ENCODE results near the gene CD248.

Gene CD248

GRCh38 chr11:66275984-66276612 is 40.7 kb downstream of the CD248 start:
- in situ Hi-C loops (cut with HindIII; ENCODE audit: low pct_unique_long_range_greater_than_20kb, low sequenced_read_pairs) = no loop called here
- no peak for TF ChIP-seq JUND (IDR thresholded peaks at IDR 0.05; ENCODE audit: low read depth)
- DNase-seq (ENCODE audit: low read depth in 1 of 2, low spot score in 1 of 2) = no peak

GRCh38 chr11:66275396-66275795 is 41.4 kb downstream of the CD248 start:
- in situ Hi-C loops (cut with HindIII; ENCODE audit: low pct_unique_long_range_greater_than_20kb, low sequenced_read_pairs) = no loop called here
- no peak for TF ChIP-seq JUND (IDR thresholded peaks at IDR 0.05; ENCODE audit: low read depth)
- no peak for DNase-seq (ENCODE audit: low read depth in 1 of 2, low spot score in 1 of 2)

GRCh38 chr11:66274219-66274618 is 42.6 kb downstream of the CD248 start:
- in situ Hi-C loops (cut with HindIII; ENCODE audit: low pct_unique_long_range_greater_than_20kb, low sequenced_read_pairs) = no loop called here
- TF ChIP-seq JUND (IDR thresholded peaks at IDR 0.05; ENCODE audit: low read depth) = no peak

GRCh38 chr11:66272596-66272995 is 44.2 kb downstream of the CD248 start:
- no peak for DNase-seq (ENCODE audit: low read depth in 1 of 2, low spot score in 1 of 2)
- TF ChIP-seq JUND (IDR thresholded peaks at IDR 0.05; ENCODE audit: low read depth) = no peak
- in situ Hi-C loops (cut with HindIII; ENCODE audit: low pct_unique_long_range_greater_than_20kb, low sequenced_read_pairs) = no loop called here

More at GRCh38 chr11:66274219-66274618, 42.6 kb downstream of the CD248 start:
- peak in 1 of 2 experiments; percentile 31 for DNase-seq (ENCODE audit: low read depth in 1 of 2, low spot score in 1 of 2)

GRCh38 chr11:66271816-66272215 is 45.0 kb downstream of the CD248 start:
- TF ChIP-seq JUND (IDR thresholded peaks at IDR 0.05; ENCODE audit: low read depth) = no peak
- in situ Hi-C loops (cut with HindIII; ENCODE audit: low pct_unique_long_range_greater_than_20kb, low sequenced_read_pairs) = no loop called here
- no peak for DNase-seq (ENCODE audit: low read depth in 1 of 2, low spot score in 1 of 2)

- TF ChIP-seq JUND (IDR thresholded peaks at IDR 0.05; ENCODE audit: low read depth) = no peak
- peak; percentile 46 to 60 for DNase-seq (ENCODE audit: low read depth in 1 of 2, low spot score in 1 of 2)
- in situ Hi-C loops (cut with HindIII; ENCODE audit: low pct_unique_long_range_greater_than_20kb, low sequenced_read_pairs) = no loop called here
Measured at GRCh38 chr11:66268952-66269905, 47.6 kb downstream of the CD248 start.

- TF ChIP-seq JUND (IDR thresholded peaks at IDR 0.05; ENCODE audit: low read depth) = no peak
- peak; percentile 97 to 100 for DNase-seq (ENCODE audit: low read depth in 1 of 2, low spot score in 1 of 2)
- in situ Hi-C loops (cut with HindIII; ENCODE audit: low pct_unique_long_range_greater_than_20kb, low sequenced_read_pairs) = no loop called here
Measured at GRCh38 chr11:66268244-66268951, 48.4 kb downstream of the CD248 start, which contains the start of gene RAB1B. Gene RAB1B (plus strand): TSS chr11:66268639. CDS start chr11:66268680, 41 bp downstream.

GRCh38 chr11:66267379-66268243 is 49.2 kb downstream of the CD248 start:
- in situ Hi-C loops (cut with HindIII; ENCODE audit: low pct_unique_long_range_greater_than_20kb, low sequenced_read_pairs) = no loop called here
- peak; percentile 90 to 93 for DNase-seq (ENCODE audit: low read depth in 1 of 2, low spot score in 1 of 2)
- TF ChIP-seq JUND (IDR thresholded peaks at IDR 0.05; ENCODE audit: low read depth) = no peak

- no peak for TF ChIP-seq JUND (IDR thresholded peaks at IDR 0.05; ENCODE audit: low read depth)
- in situ Hi-C loops (cut with HindIII; ENCODE audit: low pct_unique_long_range_greater_than_20kb, low sequenced_read_pairs) = no loop called here
- no peak for DNase-seq (ENCODE audit: low read depth in 1 of 2, low spot score in 1 of 2)
Measured at GRCh38 chr11:66267039-66267378, 49.8 kb downstream of the CD248 start.

GRCh38 chr11:66266378-66267038 is 50.3 kb downstream of the CD248 start:
- in situ Hi-C loops (cut with HindIII; ENCODE audit: low pct_unique_long_range_greater_than_20kb, low sequenced_read_pairs) = no loop called here
- DNase-seq (ENCODE audit: low read depth in 1 of 2, low spot score in 1 of 2) = no peak
- no peak for TF ChIP-seq JUND (IDR thresholded peaks at IDR 0.05; ENCODE audit: low read depth)

GRCh38 chr11:66265531-66266377 is 51.1 kb downstream of the CD248 start:
- DNase-seq (ENCODE audit: low read depth in 1 of 2, low spot score in 1 of 2) = no peak
- TF ChIP-seq JUND (IDR thresholded peaks at IDR 0.05; ENCODE audit: low read depth) = no peak
- in situ Hi-C loops (cut with HindIII; ENCODE audit: low pct_unique_long_range_greater_than_20kb, low sequenced_read_pairs) = no loop called here
